GM13976 (cell line): ENCODE data around the gene LBH.

ENCODE experiments used
- DNase-seq: peaks from one replicate; pipeline ENCODE4 v3.0.0; 2012; ENCODE audit warnings: low spot score
- in situ Hi-C: fragments of 300-500 bp; cut with MboI; formaldehyde crosslinking; loops from one replicate; pipeline ENCODE4 v1.12.0; 2022; ENCODE audit warnings: low sequenced_read_pairs, mixed read lengths, inconsistent platforms; ENCODE audit not compliant: unreplicated experiment
- TF ChIP-seq, protein P1 (sequence below): IDR thresholded peaks from 2 replicates; pipeline ENCODE4 v1.5.1; 2012; ENCODE audit warnings: borderline replicate concordance, mild to moderate bottlenecking; ENCODE audit not compliant: insufficient read depth; ENCODE audit errors: extremely low read depth, missing control alignments, control extremely low read depth

Gene LBH

DNA sequence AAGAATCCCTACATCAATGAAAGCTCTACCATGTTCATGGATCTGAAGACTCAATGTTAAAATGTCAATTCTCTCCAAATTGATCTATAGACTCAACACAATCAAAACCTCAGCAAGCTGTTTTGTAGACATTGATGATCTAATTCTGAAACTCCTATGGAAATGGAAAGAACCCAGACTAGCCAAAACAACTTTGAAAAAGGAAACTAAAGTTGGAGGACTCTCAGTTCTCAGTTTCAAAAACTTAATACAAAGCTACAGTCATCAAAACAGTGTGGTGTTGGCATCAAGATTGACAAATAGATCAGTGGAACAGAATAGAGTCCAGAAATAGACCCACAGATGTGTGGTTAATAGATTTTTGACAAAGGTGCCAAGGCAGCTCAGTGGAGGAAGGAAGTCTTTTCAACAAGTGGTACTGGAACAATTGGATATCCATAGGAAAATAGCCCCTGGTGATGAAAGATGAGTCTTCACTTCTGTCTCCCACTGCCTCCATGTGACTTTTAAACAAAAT, 30.4 kb downstream of the LBH start:
- in situ Hi-C loops, result no loop called here
- TF ChIP-seq, protein P1, sequence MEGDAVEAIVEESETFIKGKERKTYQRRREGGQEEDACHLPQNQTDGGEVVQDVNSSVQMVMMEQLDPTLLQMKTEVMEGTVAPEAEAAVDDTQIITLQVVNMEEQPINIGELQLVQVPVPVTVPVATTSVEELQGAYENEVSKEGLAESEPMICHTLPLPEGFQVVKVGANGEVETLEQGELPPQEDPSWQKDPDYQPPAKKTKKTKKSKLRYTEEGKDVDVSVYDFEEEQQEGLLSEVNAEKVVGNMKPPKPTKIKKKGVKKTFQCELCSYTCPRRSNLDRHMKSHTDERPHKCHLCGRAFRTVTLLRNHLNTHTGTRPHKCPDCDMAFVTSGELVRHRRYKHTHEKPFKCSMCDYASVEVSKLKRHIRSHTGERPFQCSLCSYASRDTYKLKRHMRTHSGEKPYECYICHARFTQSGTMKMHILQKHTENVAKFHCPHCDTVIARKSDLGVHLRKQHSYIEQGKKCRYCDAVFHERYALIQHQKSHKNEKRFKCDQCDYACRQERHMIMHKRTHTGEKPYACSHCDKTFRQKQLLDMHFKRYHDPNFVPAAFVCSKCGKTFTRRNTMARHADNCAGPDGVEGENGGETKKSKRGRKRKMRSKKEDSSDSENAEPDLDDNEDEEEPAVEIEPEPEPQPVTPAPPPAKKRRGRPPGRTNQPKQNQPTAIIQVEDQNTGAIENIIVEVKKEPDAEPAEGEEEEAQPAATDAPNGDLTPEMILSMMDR, result no peak
- no peak for DNase-seq

- TF ChIP-seq, protein P1, result no peak
- DNase-seq, result no peak
- in situ Hi-C loops, result no loop called here
Observed at GRCh38 chr2:30262716-30263309, 31.5 kb downstream of the LBH start.

DNA sequence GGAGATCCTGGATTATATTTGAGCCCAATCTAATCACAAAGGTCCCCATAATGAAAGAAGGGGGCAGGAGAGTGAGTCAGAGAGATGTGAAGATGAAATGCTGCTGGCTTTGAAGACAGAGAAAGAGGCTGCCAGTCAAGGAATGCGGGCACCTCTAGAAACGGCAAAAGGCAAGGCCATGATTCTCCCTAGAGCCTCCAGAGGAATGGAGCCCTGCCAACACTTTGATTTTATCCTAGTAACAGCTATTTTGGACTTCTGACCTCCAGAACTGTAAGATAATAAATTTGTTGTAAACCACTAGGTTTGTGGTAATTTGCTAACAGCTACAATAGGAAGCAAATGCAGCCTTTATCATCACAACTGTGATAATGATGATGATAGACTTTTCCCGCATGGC, 32.9 kb downstream of the LBH start:
- TF ChIP-seq, protein P1, result no peak
- DNase-seq, result no peak
- in situ Hi-C loops, result no loop called here

- TF ChIP-seq, protein P1, result no peak
- DNase-seq, result no peak
- in situ Hi-C loops, result no loop called here
Observed at GRCh38 chr2:30265052-30266015, 34.0 kb downstream of the LBH start.

DNA sequence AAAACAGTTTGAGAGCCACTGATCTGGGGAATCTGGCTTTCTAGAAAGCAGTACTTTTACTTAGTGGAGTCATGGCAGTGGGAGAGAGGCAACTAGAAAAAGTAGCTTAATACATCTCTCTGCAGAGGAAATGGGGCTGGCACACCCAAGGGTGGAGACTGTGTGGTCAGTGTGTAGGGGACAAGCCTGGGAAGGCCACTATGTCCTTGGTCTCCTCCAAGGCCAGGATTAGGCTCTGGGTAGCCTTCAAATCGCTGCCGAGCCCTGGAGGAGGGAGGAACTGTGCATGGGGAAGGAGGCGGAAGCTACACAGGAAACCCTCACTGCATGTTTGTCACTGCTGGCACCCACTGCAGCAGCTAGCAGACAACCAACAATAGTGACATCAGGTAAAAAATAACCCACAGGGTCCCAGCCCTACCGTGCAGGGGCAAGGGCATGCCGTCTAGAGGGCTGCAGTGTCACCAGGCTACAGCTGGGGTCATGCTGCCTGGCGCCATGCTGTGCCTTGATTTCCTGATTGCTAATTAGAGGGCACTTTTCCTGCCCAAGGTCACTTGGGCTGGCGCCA, 34.8 kb downstream of the LBH start:
- no peak for DNase-seq
- in situ Hi-C loops, result no loop called here
- TF ChIP-seq, protein P1, result no peak

- TF ChIP-seq, protein P1, result no peak
- in situ Hi-C loops, result no loop called here
- DNase-seq, result no peak
Observed at GRCh38 chr2:30266705-30267104, 35.4 kb downstream of the LBH start.
